ENCODE results near the gene BEX2.
"Not testable (repeated sequence)": the region's sequence is repeated elsewhere in the genome, so short reads cannot be mapped to it uniquely, and the experiment has no call there.

- TF ChIP-seq TCF4 (CRISPR knock-in tag; IDR thresholded peaks at IDR 0.05; ENCODE audit: borderline replicate concordance); ZNF565 (CRISPR knock-in tag; conservative IDR thresholded peaks at IDR 0.05; ENCODE audit: low read depth); CREB5 (CRISPR knock-in tag; IDR thresholded peaks at IDR 0.05; ENCODE audit: low read depth); ZFP30 (CRISPR knock-in tag; IDR thresholded peaks at IDR 0.05); GLIS3 (CRISPR knock-in tag; IDR thresholded peaks at IDR 0.05); ARNTL (CRISPR knock-in tag; IDR thresholded peaks at IDR 0.05; ENCODE audit: borderline replicate concordance, low read depth); ESRRG (CRISPR knock-in tag; IDR thresholded peaks at IDR 0.05); ISL1 (CRISPR knock-in tag; IDR thresholded peaks at IDR 0.05); RARB (CRISPR knock-in tag; IDR thresholded peaks at IDR 0.05); PATZ1 (CRISPR knock-in tag; IDR thresholded peaks at IDR 0.05; ENCODE audit: borderline replicate concordance); ZC3H10 (CRISPR knock-in tag; IDR thresholded peaks at IDR 0.05); ZFP3 (CRISPR knock-in tag; IDR thresholded peaks at IDR 0.05): not testable (repeated sequence)
- TF ChIP-seq, protein P1, sequence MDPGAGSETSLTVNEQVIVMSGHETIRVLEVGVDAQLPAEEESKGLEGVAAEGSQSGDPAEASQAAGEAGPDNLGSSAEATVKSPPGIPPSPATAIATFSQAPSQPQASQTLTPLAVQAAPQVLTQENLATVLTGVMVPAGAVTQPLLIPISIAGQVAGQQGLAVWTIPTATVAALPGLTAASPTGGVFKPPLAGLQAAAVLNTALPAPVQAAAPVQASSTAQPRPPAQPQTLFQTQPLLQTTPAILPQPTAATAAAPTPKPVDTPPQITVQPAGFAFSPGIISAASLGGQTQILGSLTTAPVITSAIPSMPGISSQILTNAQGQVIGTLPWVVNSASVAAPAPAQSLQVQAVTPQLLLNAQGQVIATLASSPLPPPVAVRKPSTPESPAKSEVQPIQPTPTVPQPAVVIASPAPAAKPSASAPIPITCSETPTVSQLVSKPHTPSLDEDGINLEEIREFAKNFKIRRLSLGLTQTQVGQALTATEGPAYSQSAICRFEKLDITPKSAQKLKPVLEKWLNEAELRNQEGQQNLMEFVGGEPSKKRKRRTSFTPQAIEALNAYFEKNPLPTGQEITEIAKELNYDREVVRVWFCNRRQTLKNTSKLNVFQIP (CRISPR knock-in tag; IDR thresholded peaks at IDR 0.05; ENCODE audit: borderline replicate concordance, low read depth): not testable (repeated sequence)
- TF ChIP-seq, protein P2, sequence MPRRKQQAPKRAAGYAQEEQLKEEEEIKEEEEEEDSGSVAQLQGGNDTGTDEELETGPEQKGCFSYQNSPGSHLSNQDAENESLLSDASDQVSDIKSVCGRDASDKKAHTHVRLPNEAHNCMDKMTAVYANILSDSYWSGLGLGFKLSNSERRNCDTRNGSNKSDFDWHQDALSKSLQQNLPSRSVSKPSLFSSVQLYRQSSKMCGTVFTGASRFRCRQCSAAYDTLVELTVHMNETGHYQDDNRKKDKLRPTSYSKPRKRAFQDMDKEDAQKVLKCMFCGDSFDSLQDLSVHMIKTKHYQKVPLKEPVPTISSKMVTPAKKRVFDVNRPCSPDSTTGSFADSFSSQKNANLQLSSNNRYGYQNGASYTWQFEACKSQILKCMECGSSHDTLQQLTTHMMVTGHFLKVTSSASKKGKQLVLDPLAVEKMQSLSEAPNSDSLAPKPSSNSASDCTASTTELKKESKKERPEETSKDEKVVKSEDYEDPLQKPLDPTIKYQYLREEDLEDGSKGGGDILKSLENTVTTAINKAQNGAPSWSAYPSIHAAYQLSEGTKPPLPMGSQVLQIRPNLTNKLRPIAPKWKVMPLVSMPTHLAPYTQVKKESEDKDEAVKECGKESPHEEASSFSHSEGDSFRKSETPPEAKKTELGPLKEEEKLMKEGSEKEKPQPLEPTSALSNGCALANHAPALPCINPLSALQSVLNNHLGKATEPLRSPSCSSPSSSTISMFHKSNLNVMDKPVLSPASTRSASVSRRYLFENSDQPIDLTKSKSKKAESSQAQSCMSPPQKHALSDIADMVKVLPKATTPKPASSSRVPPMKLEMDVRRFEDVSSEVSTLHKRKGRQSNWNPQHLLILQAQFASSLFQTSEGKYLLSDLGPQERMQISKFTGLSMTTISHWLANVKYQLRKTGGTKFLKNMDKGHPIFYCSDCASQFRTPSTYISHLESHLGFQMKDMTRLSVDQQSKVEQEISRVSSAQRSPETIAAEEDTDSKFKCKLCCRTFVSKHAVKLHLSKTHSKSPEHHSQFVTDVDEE (CRISPR knock-in tag; IDR thresholded peaks at IDR 0.05): not testable (repeated sequence)
Measured at GRCh38 chrX:103305666-103306065, 5.1 kb downstream of the BEX2 start.
